NCI-H2107 treated with DMSO at 0.1 percent for 48 hours (cell line): ENCODE results near the gene RPUSD1.
"Not testable (repeated sequence)": the region's sequence is repeated elsewhere in the genome, so short reads cannot be mapped to it uniquely, and the experiment has no call there.

Experiments
- DNase-seq: peaks from one replicate; lab custom pipeline; 2025; ENCODE audit not compliant: unreplicated experiment; lab: John Stamatoyannopoulos, UW

Gene RPUSD1

GRCh38 chr16:751152-752006 is 36.8 kb downstream of the RPUSD1 start:
- DNase-seq: no peak

- DNase-seq: no peak
These were observed 37.7 kb downstream of the RPUSD1 start for GRCh38 chr16:750485-750884.

GRCh38 chr16:749010-749409 is 39.2 kb downstream of the RPUSD1 start:
- no peak for DNase-seq

- no peak for DNase-seq
These were observed 40.0 kb downstream of the RPUSD1 start for GRCh38 chr16:747978-748746.

GRCh38 chr16:746637-747036 is 41.5 kb downstream of the RPUSD1 start:
- DNase-seq: no peak

- DNase-seq: no peak
These were observed 42.4 kb downstream of the RPUSD1 start for GRCh38 chr16:745739-746138.

GRCh38 chr16:743794-744500 is 44.2 kb downstream of the RPUSD1 start:
- no peak for DNase-seq

GRCh38 chr16:742894-743293 is 45.3 kb downstream of the RPUSD1 start:
- DNase-seq: not testable (repeated sequence)

GRCh38 chr16:741986-742629 is 46.1 kb downstream of the RPUSD1 start:
- DNase-seq: no peak

- peak; percentile 51 for DNase-seq
These were observed 47.2 kb downstream of the RPUSD1 start, which contains the start of gene CIAO3 for GRCh38 chr16:740764-741505. TSS of gene CIAO3 (minus strand) at chr16:740997. CDS start at chr16:740985, 12 bp downstream.

- DNase-seq: no peak
These were observed 47.8 kb downstream of the RPUSD1 start for GRCh38 chr16:740459-740763.

GRCh38 chr16:739560-740458 is 48.4 kb downstream of the RPUSD1 start:
- no peak for DNase-seq

GRCh38 chr16:736936-737481 is 51.2 kb downstream of the RPUSD1 start:
- no peak for DNase-seq

GRCh38 chr16:735982-736453 is 52.2 kb downstream of the RPUSD1 start:
- DNase-seq: no peak

- no peak for DNase-seq
These were observed 53.0 kb downstream of the RPUSD1 start for GRCh38 chr16:734981-735881.
